Neural progenitor cell (in vitro differentiated cells): Measurements from ENCODE around the gene CDCA3. TPM values are rescaled to one million over a fixed set of nuclear protein-coding genes. Genes with fewer than 3 reads are reported as not detected.
"Not testable (repeated sequence)": the region's sequence is repeated elsewhere in the genome, so short reads cannot be mapped to it uniquely, and the experiment has no call there.

Source experiments
- DNase-seq: peaks from one replicate; pipeline ENCODE4 v3.0.0-alpha.2; 2016; ENCODE audit warnings: low spot score
- H2AFZ ChIP-seq: fragments of 200-600 bp; sonication (generic); replicated peaks from 2 replicates; pipeline ENCODE4 v1.6.1; 2016; ENCODE audit warnings: antibody characterized with exemption
- H3F3A ChIP-seq: fragments of 200-600 bp; sonication (generic); 2 replicates; pipeline ENCODE4 v1.6.1; 2016; ENCODE audit warnings: antibody characterized with exemption, low read depth
- H3K27ac ChIP-seq: fragments of 200-600 bp; sonication (generic); 2 replicates; pipeline ENCODE4 v1.5.1; 2016; ENCODE audit warnings: mild to moderate bottlenecking
- H3K27me3 ChIP-seq: fragments of 200-600 bp; sonication (generic); 2 replicates; pipeline ENCODE4 v1.6.1; 2016; ENCODE audit warnings: mild to moderate bottlenecking, moderate library complexity
- H3K36me3 ChIP-seq: fragments of 200-600 bp; sonication (generic); 2 replicates; pipeline ENCODE4 v1.5.1; 2016
- H3K4me1 ChIP-seq: fragments of 200-600 bp; sonication (generic); 2 replicates; pipeline ENCODE4 v1.6.1; 2016; ENCODE audit warnings: mixed run types
- H3K4me2 ChIP-seq: fragments of 200-600 bp; sonication (generic); 2 replicates; pipeline ENCODE4 v1.6.1; 2016
- H3K4me3 ChIP-seq: fragments of 200-600 bp; sonication (generic); 2 replicates; pipeline ENCODE4 v1.5.1; 2016
- H3K79me2 ChIP-seq: fragments of 200-600 bp; sonication (generic); 2 replicates; pipeline ENCODE4 v1.6.1; 2016; ENCODE audit warnings: low read depth
- H3K9ac ChIP-seq: fragments of 200-600 bp; sonication (generic); 2 replicates; pipeline ENCODE4 v1.6.1; 2016
- H3K9me3 ChIP-seq: fragments of 200-600 bp; sonication (generic); 2 replicates; pipeline ENCODE4 v1.5.1; 2016; ENCODE audit warnings: low read depth
- H4K20me1 ChIP-seq: fragments of 200-600 bp; sonication (generic); 2 replicates; pipeline ENCODE4 v1.6.1; 2016; ENCODE audit warnings: low read depth
- H3K27ac Mint-ChIP-seq: 3 replicates; pipeline ENCODE4 v1.8.0; 2021; ENCODE audit warnings: mixed read lengths
- H3K27me3 Mint-ChIP-seq: 2 replicates; pipeline ENCODE4 v1.8.0; 2022; ENCODE audit warnings: low read depth, mild to moderate bottlenecking, inconsistent platforms, moderate library complexity, mixed read lengths; ENCODE audit not compliant: insufficient read depth
- H3K36me3 Mint-ChIP-seq: 3 replicates; pipeline ENCODE4 v1.8.0; 2021; ENCODE audit warnings: mixed read lengths
- H3K4me1 Mint-ChIP-seq: 3 replicates; pipeline ENCODE4 v1.8.0; 2021; ENCODE audit warnings: mixed read lengths
- H3K4me3 Mint-ChIP-seq: 3 replicates; pipeline ENCODE4 v1.8.0; 2021; ENCODE audit warnings: mild to moderate bottlenecking, moderate library complexity, mixed read lengths
- H3K9me3 Mint-ChIP-seq: 3 replicates; pipeline ENCODE4 v1.8.0; 2020; ENCODE audit warnings: mixed read lengths
- CTCF ChIP-seq: fragments of 200-600 bp; sonication (generic); IDR thresholded peaks from 2 replicates; pipeline ENCODE4 v1.5.1; 2017; ENCODE audit warnings: antibody characterized with exemption, mild to moderate bottlenecking
- EZH2 ChIP-seq: fragments of 200-600 bp; sonication (generic); IDR thresholded peaks from 2 replicates; pipeline ENCODE4 v1.6.1; 2017; ENCODE audit warnings: antibody characterized with exemption, mild to moderate bottlenecking, moderate library complexity
- EZH2phosphoT487 ChIP-seq: fragments of 200-600 bp; sonication (generic); IDR thresholded peaks from 2 replicates; pipeline ENCODE4 v1.6.1; 2017; ENCODE audit warnings: antibody characterized with exemption
- total RNA-seq: library from RNA; depleted of rRNA; stranded (reverse); fragments of >200 nt; gene quantifications from 2 replicates; pipeline ENCODE4 v1.2.3, GENCODE V29; 2015; ENCODE audit warnings: low replicate concordance

CDCA3 gene
- total RNA-seq, 1 donor from 2014 or later, result 62.1 TPM

- H3K9me3 Mint-ChIP-seq, result no peaks in the 10 kb centered on the region
Observed at GRCh38 chr12:6890789-6891645, 39.9 kb upstream of the CDCA3 start.

GRCh38 chr12:6889775-6890573 is 38.9 kb upstream of the CDCA3 start:
- H4K20me1 ChIP-seq, H3K36me3 Mint-ChIP-seq, H3K9ac ChIP-seq, H3K79me2 ChIP-seq, H3K27me3 Mint-ChIP-seq, H3K9me3 Mint-ChIP-seq, H3K9me3 ChIP-seq, H3K27me3 ChIP-seq, H3K36me3 ChIP-seq, DNase-seq: not testable (repeated sequence)
- H3K27ac ChIP-seq, result peak overlapping the region; percentile 49
- H3K4me3 Mint-ChIP-seq, result peak overlapping the region; percentile 78
- H3K4me2 ChIP-seq, result peak overlapping the region; percentile 81
- H3K4me3 ChIP-seq, result peak overlapping the region; percentile 47
- H3K4me1 Mint-ChIP-seq, result peaks cover 32% of the 10 kb centered on the region
- H3K4me1 ChIP-seq, result peaks cover 23% of the 10 kb centered on the region
- H2AFZ ChIP-seq, result peak overlapping the region; percentile 78
- peak overlapping the region; percentile 97 for H3K27ac Mint-ChIP-seq
- peaks cover 43% of the 10 kb centered on the region for H3F3A ChIP-seq

More at GRCh38 chr12:6890789-6891645, 39.9 kb upstream of the CDCA3 start:
- no peaks in the 10 kb centered on the region for H3K27me3 ChIP-seq
- Mint-ChIP-seq H3K27me3 (no peaks in the 10 kb centered on the region), H3K4me3 (peak overlapping the region; percentile 78), H3K4me1 (peaks cover 26% of the 10 kb centered on the region), H3K36me3 (no peaks in the 10 kb centered on the region), H3K27ac (peak overlapping the region; percentile 97)
- no peak overlapping the region for H3K9ac ChIP-seq
- DNase-seq, result peak; percentile 99
- H3K4me3 ChIP-seq, result peak overlapping the region; percentile 47
- peaks cover 32% of the 10 kb centered on the region for H3F3A ChIP-seq
- TF ChIP-seq EZH2 (no peak), CTCF (peak; percentile 79), EZH2phosphoT487 (no peak)
- H3K27ac ChIP-seq, result peak overlapping the region; percentile 49
- peak overlapping the region; percentile 89 for H2AFZ ChIP-seq
- peaks cover 18% of the 10 kb centered on the region for H3K4me1 ChIP-seq
- no peaks in the 10 kb centered on the region for H3K36me3 ChIP-seq
- no peaks in the 10 kb centered on the region for H3K9me3 ChIP-seq
- no peaks in the 10 kb centered on the region for H4K20me1 ChIP-seq
- no peaks in the 10 kb centered on the region for H3K79me2 ChIP-seq
- peak overlapping the region; percentile 81 for H3K4me2 ChIP-seq

- DNase-seq, H3K36me3 Mint-ChIP-seq, H3K27me3 ChIP-seq, H3K9me3 Mint-ChIP-seq, H3K9me3 ChIP-seq, H3K4me3 ChIP-seq, H3K79me2 ChIP-seq, H3K4me3 Mint-ChIP-seq, H3K27ac ChIP-seq, H3K9ac ChIP-seq, H4K20me1 ChIP-seq, H3K4me2 ChIP-seq, H2AFZ ChIP-seq, H3K27ac Mint-ChIP-seq, H3K36me3 ChIP-seq, H3K27me3 Mint-ChIP-seq: not testable (repeated sequence)
- H3K4me1 ChIP-seq, result peaks cover 23% of the 10 kb centered on the region
- peaks cover 36% of the 10 kb centered on the region for H3K4me1 Mint-ChIP-seq
- H3F3A ChIP-seq, result peaks cover 48% of the 10 kb centered on the region
Observed at GRCh38 chr12:6888794-6889193, 37.7 kb upstream of the CDCA3 start.

- Histone ChIP-seq H3K9ac (no peak overlapping the region), H2AFZ (no peak overlapping the region), H3K9me3 (no peaks in the 10 kb centered on the region), H3K79me2 (no peaks in the 10 kb centered on the region), H3K4me3 (no peak overlapping the region), H3F3A (peaks cover 48% of the 10 kb centered on the region), H3K4me2 (no peak overlapping the region), H3K36me3 (no peaks in the 10 kb centered on the region), H3K4me1 (peaks cover 23% of the 10 kb centered on the region), H3K27me3 (no peaks in the 10 kb centered on the region), H4K20me1 (no peaks in the 10 kb centered on the region), H3K27ac (no peak overlapping the region)
- H3K27ac Mint-ChIP-seq, result peak overlapping the region; percentile 40
- H3K36me3 Mint-ChIP-seq, result peaks cover 5% of the 10 kb centered on the region
- no peak for DNase-seq
- no peak overlapping the region for H3K4me3 Mint-ChIP-seq
- no peaks in the 10 kb centered on the region for H3K9me3 Mint-ChIP-seq
- TF ChIP-seq EZH2 (no peak), EZH2phosphoT487 (no peak), CTCF (no peak)
- no peaks in the 10 kb centered on the region for H3K27me3 Mint-ChIP-seq
- peaks cover 36% of the 10 kb centered on the region for H3K4me1 Mint-ChIP-seq
Observed at GRCh38 chr12:6888360-6888759, 37.3 kb upstream of the CDCA3 start.
